Stimulated activated CD8-positive, alpha-beta memory T cell treated with anti-CD3 and anti-CD28 coated beads, Interleukin-7, amount 100 ng/mL, for 48 hours (primary cell): Measurements from ENCODE around the gene ALDH18A1.

Experiments
- DNase-seq, 2 donors: peaks; one replicate each; pipeline ENCODE4 v3.0.0-alpha.2; 2020; ENCODE audit warnings: low read depth in 1 of 2; ENCODE audit errors: extremely low read depth in 1 of 2

Gene ALDH18A1

DNA sequence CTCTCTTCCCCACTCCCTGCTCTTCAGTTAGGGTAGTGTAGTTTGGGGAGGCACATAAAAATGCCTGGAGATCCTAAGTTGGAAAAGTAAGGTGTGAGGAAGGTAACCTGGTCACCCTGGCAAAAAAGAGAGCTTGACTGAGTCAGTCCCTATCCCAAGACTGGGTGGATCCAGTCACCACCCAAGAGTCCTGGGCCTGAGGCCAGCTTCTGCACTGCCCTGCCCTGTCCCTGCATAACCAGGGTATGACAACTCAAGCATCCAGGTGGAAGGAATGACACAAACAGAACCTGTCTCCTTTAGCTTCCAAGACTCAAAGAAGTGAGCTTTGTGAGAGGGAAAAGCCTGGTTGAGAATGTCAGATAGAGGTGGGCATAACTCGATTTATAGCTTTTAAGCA is 68.5 kb downstream of the ALDH18A1 start:
- no peak for DNase-seq

DNA sequence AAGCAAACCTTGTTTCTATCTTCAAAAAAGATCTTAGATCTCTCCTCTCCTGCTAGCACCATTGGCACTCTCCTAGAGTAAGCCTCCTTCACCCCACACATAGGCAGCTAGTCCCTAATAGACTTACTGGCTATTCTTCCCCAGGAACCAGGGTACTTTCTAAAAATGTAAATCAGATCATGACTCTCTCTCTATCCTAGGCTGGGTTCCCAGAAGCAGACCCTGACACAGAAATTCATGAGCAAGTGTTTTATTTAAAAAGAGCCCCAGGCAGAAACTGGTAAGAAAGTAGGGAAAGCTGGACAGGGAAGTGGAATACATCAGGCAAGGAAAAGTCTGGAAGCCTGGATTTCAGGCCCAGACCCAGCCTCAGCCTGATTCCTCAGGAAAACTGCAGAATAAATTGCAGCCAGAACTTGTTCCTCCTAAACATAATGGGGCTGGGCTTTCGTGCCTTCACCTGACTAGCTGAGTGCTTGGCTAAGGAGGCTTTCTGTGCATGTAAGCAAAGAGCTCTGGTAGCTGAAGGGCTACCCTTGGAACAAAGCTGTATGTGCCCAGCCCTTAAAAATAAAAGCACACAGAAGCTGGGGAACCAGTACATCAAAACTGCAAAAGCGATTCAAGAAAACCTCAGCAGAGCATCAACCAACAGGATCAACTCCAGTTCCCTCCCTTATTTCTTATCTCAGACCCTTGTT is 76.5 kb downstream of the ALDH18A1 start:
- DNase-seq = no peak

DNA sequence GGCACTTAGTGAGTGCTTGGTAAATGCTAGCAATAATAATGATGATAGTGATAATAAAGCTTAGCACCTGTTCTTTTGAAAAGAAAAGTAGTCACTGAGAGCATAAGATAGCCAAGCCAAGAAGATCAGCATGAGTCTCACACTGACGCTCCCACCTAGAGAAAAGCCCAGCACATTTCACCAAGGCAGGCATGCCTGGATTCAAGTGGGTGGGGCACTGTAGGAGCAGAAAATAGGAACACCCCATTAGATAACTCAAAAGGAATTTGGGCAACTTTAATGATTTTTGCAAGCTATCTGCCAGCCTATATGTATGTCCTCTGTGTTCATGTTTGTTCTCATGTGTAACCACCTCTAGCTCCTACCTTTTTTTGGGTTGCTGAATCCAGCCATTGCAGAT is 77.2 kb downstream of the ALDH18A1 start:
- DNase-seq = no peak

DNA sequence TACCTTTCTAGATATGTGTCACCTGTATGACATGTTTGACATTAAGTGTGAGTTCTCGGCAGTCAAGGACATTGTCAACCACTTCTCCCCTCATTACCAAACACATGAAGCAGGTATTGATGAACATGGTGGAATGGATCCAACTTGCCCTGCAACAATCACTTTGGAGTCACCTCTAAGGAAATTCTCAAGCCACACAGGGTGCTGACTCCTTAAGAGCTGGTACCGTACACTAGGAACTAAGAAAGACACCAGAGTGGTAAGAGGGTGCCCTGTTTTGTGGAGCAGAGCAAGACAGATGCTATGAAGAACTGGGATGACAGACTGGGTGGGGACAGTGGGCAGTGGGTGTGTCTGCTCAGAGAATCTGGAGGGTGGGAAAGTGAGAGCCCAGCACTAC is 77.9 kb downstream of the ALDH18A1 start:
- no peak for DNase-seq

DNA sequence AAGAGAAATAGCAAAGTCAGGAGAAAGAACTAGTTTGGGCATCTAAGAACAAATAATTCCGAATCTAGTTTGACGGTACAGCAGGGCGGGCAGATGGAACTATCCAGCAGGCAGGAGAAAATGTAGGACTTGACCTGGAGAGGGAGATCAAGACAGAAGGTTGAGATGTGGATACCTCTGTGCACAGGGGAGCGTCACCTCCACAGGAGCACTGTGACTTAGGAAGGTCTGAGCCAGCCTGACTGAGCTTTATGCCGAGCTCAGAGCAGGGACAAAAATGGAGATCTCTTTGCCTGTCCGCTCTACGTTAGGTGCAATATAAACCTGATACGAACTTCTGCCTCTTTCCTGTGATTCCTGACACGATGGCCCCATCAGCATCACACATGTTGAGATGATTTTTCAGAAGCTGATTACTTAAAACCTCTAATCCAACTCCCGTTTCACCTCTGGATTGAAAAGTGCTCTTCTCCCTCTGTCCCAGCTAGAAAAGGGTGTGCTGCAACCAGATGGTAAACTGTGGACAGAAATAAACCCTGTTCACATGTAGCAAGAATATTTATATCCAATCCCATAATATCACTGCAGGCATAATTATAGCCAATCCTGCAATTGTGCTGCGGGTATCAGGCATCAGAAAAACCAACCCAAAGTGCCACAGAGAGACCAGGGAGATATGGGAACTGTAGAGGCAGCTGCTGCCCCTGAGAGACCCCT is 81.7 kb downstream of the ALDH18A1 start:
- no peak for DNase-seq

DNA sequence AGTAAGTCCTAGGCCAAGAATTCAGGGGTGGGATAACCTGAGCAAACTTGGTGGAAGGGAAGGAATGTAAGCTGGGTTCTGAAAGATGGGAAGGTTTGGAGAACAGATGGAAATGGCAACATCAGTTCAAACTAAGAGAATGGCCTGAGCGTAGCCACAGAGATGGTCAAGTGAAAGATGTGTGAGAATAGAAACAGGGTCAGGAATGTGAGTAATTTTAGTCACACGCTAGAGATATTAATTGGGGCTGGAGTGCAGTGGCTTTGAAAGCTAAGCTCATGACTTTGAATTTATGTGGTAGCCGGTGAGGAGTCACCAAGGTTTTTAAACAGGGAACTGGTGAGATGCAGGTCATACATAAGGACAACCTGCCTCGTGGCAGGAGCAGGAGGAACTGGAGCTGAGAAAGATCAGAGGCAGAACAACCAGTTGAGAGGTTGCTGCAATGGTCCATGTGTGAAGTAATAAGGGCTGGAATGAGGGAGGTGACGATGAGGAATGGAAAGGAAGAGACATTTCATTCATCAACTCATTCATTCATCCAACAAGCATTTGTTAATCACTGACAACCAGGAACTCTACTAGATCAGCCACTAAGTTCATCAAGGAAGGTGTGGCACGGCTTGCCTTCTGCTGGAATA is 82.4 kb downstream of the ALDH18A1 start:
- DNase-seq = no peak

DNA sequence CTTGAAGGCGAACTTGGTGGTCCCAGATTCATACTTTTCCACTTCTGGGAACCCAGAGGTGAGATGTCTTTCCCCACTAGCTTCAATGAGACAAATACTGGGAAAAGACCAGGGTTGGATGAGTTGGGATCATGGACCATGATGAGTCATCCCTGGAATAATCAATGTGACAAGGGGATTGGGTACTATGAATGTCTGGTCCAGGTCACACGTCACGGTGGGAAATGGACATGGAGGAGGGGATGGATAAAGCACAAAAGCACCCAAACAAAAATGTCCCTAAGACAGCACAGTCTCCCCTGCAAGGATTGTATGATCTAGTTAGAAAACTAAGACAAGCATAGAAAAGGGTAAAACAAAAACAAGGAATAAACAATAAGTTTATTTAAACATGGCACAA is 83.0 kb downstream of the ALDH18A1 start:
- no peak for DNase-seq

DNA sequence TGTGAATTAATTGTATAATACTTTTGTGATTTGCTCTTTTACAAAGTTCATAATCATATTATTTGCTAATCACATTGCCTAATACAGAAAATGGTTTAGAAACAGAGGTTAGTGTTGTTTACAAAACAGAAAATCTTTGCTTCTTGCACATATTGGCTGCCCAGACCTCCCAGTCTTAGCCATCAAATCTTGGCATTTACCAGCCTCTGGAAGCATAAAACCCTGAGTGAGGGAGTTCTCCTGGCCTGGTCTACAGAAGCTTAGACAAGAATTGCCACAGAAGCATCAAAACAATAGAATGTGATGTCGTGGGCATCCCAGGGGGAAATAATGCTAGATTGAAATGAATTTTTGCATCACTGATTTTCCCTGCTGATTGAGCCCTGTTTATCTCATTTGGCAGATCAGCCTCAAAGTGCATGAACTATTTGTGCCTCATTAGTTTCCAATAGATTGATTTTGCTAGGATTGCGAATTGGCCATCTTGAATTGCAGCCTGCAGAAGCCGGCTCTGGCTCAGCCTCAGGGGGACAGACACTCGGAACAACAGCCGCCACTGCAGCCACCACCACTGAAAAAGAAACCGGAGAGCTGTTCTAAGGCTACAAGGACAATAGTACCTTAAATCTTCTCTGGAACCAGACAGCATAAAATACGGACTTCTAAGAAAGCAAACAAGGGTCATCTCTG is 84.2 kb downstream of the ALDH18A1 start:
- no peak for DNase-seq

DNA sequence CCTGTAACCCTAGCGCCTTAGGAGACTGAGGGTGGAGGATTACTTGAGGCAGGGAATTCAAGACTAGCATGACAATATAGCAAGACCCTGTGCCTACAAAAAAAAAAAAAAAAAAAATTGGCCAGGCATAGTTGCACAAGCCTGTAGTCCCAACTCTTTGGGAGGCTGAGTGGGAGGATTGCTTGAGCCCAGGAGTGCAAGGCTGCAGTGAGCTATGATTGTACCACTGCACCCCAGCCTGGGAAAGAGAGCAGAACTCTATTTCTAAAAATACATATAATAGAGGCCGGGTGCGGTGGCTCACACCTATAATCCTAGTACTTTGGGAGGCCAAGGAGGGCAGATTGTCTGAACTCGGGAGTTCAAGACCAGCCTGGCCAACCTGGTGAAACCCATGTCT is 85.1 kb downstream of the ALDH18A1 start:
- no peak for DNase-seq

DNA sequence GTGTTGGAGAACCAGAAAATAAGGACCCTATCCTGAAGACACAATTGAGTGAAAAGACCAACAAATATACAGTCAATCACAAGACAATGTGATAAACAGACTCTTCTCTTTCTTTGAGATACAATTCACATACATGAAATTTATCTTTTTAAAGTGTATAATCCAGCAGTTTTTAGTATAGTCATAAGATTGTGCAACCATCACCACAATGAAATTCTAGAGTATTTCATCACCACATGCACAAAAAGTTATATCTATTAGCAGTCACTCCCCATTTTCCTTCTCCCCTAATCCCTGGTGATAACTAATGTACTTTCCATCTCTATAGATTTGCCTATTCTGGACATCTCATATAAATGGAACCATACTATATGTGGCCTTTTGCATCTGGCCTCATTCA is 87.1 kb downstream of the ALDH18A1 start:
- DNase-seq = no peak

DNA sequence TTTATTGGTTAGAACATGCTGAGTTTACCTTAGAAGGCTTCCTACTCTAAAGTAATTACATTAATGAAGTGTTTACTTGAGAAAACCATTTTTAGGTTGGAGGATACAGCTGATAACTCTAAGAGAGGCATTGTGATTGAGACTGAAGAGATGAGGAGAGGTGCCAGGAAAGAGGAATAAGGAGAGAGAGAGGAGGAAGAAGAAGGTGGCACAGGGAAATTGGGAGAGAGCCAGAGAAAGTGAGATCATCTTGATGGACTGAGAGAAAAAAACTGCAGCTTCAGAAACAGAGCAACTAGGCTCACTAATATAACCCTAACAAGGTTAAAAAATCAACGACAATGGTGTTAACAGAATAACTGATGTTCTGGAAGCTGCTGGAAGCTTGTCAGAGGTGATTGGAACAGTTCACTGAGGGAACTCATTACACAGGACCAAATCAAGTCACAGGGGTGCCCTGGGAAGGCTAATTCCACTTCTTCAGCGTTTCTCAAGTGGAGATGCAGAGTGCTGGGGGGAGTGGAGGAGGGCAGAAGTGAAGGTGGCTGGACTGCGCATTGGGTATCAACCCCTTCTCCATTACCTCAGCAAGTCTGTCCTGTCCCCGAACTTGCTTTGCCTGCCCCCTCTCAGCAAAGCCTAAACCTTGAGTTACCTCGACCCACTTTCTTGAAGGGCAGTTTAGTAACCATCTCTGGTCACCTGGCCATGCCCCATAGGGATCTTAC is 88.4 kb downstream of the ALDH18A1 start:
- DNase-seq = no peak

DNA sequence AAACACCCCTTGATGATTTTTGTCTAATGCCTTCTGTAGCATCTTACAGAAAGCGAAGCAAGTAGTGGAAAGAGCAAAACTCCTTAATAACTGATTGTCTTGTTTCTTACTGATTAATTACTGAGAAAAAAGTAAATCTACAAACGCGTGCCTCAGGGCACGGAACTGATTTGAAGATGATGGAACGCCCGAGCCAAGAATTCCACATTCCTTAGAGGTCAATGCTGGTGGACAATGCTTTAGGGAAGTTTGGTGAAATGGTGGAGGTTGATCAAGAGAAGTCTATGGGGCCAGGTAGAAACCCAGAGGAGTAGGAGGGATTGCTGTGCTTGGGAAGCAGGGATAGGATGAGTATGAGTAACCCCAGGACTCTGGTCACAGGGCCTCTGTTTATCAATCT is 90.4 kb downstream of the ALDH18A1 start:
- no peak for DNase-seq

DNA sequence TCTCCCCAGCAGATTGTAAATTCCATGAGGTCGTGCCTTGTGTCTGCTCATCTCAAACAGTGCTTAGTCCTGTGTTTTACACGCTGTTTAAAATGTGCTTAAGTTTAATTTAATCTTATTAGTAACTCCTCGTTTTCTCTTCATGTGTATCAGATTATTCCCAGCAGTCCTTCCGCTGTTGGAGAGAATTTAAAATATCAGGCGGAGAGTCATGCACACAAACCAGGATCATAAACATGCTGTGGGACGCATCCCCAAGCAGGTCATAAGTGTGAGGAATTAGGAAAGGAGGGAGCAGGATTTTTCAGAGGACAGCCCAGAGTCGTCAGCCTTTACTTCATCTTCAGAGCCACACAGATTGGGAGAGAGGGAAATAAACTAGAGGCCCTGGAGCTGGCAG is 91.2 kb downstream of the ALDH18A1 start:
- no peak for DNase-seq

DNA sequence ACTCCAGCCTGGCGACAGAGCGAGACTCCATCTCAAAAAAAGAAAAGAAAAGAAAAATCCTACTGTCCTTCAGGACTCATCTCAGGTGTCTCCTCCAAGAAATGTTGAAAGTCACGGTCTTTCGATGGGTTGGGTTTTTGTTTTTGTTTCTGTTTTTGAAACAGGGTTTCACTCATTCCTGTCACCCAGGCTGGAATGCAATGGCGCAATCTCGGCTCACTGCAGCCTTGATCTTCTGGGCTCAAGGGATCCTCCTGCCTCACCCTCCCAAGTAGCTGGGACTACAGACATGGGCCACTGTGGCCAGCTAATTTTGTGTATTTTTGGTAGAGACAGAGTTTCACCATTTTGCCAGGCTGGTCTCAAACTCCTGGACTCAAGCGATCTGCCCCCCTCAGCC is 92.2 kb downstream of the ALDH18A1 start:
- no peak for DNase-seq

DNA sequence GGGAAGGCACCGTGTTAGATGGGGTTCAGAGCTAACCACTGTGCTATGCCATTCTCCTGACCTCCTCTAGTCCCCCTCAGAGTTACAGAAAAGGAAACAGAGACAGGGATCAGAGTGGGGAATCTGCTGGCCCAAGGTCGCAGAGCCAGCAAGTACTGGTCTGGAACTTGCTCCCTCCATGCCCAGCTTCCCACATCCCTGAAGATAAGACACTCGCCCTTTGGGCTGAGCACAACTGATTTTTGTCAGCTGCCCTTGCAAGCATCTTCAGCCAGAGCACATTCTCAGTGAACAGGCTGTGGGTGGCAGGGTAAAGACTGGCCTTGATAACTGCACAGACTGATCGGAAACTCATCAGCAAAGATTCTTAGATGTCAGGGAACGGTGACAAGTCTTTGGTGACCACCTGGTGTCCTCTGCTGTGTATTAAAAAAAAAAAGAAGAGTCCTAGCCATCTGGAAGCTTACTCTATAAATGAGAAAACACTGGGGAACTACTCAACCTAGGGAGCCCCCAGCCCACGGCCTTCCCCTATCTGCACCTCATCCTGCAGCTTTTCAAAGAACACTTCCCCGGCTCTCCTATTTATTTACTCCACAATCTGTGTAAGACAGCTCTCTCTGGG is 94.1 kb downstream of the ALDH18A1 start:
- no peak for DNase-seq

DNA sequence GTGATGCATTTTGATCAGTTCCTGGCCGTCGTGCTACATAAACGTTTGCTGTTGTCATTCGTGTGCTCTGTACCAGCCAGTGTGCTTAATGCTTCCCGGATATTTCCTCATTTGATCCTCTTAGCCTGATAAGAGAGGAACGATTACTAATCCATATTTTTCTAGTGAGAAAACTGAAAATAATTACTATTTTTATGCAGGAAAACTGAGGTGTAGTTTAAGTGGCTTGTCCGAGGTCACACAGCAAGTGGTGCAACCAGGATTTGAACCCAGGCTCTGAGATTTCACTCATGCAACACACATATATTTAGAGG is 94.7 kb downstream of the ALDH18A1 start:
- DNase-seq = no peak

DNA sequence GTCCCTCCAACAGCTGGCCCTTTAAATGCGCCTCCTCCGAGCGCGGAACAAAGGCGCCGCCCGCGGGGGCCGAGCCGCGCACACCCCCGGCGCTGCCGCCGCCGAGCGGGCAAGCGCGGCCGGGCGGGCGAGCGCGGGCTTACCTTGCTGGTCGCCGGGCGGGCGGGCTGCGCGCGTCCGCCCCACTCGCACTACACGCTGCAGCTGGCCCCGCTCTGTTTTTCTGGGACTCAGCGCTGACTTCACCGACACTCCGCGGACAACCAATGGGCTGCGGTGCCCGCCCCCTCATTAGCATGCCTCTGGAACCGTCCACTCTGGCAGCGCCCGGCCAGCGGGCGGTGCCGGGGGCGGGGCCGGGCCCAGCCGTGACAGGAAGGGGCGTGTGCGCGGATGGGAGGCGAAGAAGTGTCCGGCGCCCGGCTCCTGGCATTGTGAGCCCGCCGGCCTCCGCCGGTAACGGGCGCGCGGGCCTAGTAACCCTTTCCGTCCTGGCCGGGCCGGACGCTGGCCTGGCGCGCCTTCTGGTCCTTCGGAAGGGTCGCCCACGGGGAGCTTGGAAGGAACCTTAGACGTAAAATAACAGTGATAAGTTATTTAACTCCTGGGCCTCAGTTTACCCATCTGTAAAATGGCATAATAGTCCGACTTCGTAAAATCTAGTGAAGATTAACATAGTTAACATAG is 95.2 kb downstream of the ALDH18A1 start, which contains the start of gene SORBS1:
Gene SORBS1, minus strand, starts transcription at position 195 of the 687 bp plus-strand sequence. CDS start 120,236 bp downstream, outside the sequence.
- peak; percentile 81 to 85 for DNase-seq

DNA sequence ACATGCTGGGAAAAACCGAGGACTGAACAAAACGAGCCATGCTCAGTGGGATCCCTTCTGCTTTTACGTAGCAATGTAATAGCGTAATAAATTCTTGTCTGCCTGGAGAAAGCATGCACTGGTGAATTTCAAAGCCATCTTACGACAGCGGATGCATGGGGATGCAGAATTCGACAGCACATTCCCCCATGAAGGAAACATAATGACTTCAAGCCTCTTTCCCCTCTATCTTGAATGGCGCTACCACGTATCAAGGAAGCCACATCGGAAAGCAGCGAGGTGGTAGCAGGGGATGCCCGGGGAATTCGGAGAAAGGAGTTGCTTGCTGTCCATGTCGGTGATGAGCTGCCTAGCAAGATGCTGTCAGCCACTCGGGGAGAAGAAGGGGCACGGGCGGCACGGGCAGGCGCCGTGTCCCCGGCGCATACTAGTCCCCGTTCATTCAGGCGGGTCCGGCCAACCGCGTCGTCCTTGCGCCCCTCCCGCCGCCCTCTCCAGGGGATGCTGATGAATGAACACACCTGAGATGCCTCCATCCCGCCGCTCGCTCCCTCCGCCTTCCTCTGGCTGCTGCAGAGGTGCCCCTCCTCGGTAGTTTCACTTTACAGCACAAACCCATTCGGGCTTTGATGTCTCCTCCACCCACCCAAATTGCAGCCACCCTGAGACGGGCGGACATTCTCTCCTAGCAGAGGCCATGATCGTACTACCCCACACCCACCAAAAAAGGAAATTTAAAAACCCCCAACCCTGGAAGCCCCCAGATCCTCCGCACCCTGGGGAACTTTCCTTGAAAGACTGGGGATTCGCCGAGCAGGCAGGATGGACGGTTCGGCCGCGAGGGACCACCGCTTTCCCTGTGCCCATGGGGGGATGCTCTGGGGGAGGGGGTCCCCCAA is 96.0 kb downstream of the ALDH18A1 start:
- no peak for DNase-seq

DNA sequence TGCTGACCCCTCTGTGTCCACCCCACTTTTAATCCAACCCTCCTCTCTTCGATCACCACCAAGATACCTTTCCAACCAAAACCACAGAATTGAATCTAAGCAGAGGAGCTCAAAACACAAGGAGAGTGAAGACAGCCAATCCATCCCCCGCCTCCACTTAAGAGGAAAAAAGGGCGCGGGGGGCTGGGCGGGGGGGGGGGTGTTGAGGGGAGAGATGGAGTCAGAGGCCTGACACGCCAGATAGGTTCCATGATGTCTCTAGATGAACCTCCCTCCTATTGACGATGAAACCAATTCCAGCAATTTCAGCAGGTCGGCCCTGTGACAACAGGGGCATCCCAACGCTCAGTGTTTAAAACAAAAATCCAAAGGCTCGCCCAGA is 96.6 kb downstream of the ALDH18A1 start:
- no peak for DNase-seq
